SK-N-SH treated with all-trans-retinoic acid at 6 μM for 48 hours (cell line): Measurements from ENCODE around the gene KCNJ1.

Experiments
- ATAC-seq: fragments of 200-7000 bp; cut with Tn5 transposase; 3 replicates; pipeline ENCODE4 v1.9.1; 2020; ENCODE audit warnings: mild to moderate bottlenecking, moderate library complexity
- ARNTL ChIP-seq: fragments of 450-650 bp; formaldehyde crosslinking; IDR thresholded peaks from 2 replicates; pipeline ENCODE4 v1.5.0; 2020; ENCODE audit warnings: low read depth, mild to moderate bottlenecking, moderate library complexity, borderline replicate concordance
- BACH2 ChIP-seq: fragments of 250-450 bp; sonication (Bioruptor Pico); IDR thresholded peaks from 2 replicates; pipeline ENCODE4 v1.9.0; 2021; ENCODE audit warnings: mild to moderate bottlenecking, borderline replicate concordance
- CREB5 ChIP-seq: fragments of 250-450 bp; sonication (Bioruptor Pico); IDR thresholded peaks from 2 replicates; pipeline ENCODE4 v1.5.1; 2020; ENCODE audit warnings: low read depth, mild to moderate bottlenecking, moderate library complexity
- CSDC2 ChIP-seq: fragments of 250-450 bp; sonication (Bioruptor Pico); IDR thresholded peaks from 2 replicates; pipeline ENCODE4 v1.5.0; 2020; ENCODE audit warnings: mild to moderate bottlenecking, moderate library complexity
- CSRNP3 ChIP-seq: fragments of 250-450 bp; sonication (Bioruptor Pico); IDR thresholded peaks from 2 replicates; pipeline ENCODE4 v1.5.1; 2021; ENCODE audit warnings: mild to moderate bottlenecking, moderate library complexity
- ESRRG ChIP-seq: fragments of 250-450 bp; sonication (Bioruptor Pico); IDR thresholded peaks from 2 replicates; pipeline ENCODE4 v1.6.1; 2021; ENCODE audit warnings: mild to moderate bottlenecking
- GLIS3 ChIP-seq: fragments of 250-450 bp; sonication (Bioruptor Pico); IDR thresholded peaks from 2 replicates; pipeline ENCODE4 v1.5.0; 2020; ENCODE audit warnings: mild to moderate bottlenecking, moderate library complexity
- ISL1 ChIP-seq: fragments of 250-450 bp; sonication (Bioruptor Pico); IDR thresholded peaks from 2 replicates; pipeline ENCODE4 v2.1.2; 2022; ENCODE audit warnings: mild to moderate bottlenecking, moderate library complexity
- OSR1 ChIP-seq: fragments of 250-450 bp; sonication (Bioruptor Pico); IDR thresholded peaks from 2 replicates; pipeline ENCODE4 v1.8.0; 2022; ENCODE audit warnings: moderate library complexity, mild to moderate bottlenecking, inconsistent platforms
- PATZ1 ChIP-seq: fragments of 250-450 bp; sonication (Bioruptor Pico); IDR thresholded peaks from 2 replicates; pipeline ENCODE4 v1.8.0; 2020; ENCODE audit warnings: mild to moderate bottlenecking, moderate library complexity, borderline replicate concordance
- POU6F1 ChIP-seq: fragments of 250-450 bp; sonication (Bioruptor Pico); IDR thresholded peaks from 2 replicates; pipeline ENCODE4 v1.8.0; 2021; ENCODE audit warnings: low read depth, mild to moderate bottlenecking, moderate library complexity, borderline replicate concordance
- PPARA ChIP-seq: fragments of 250-450 bp; sonication (Bioruptor Pico); IDR thresholded peaks from 2 replicates; pipeline ENCODE4 v1.5.0; 2020; ENCODE audit warnings: mild to moderate bottlenecking, borderline replicate concordance
- RARB ChIP-seq: fragments of 250-450 bp; sonication (Bioruptor Pico); IDR thresholded peaks from 2 replicates; pipeline ENCODE4 v1.8.0; 2021; ENCODE audit warnings: mild to moderate bottlenecking, moderate library complexity
- SNAI2 ChIP-seq: fragments of 250-450 bp; sonication (Bioruptor Pico); IDR thresholded peaks from 2 replicates; pipeline ENCODE4 v1.5.0; 2020; ENCODE audit warnings: mild to moderate bottlenecking, moderate library complexity
- TCF4 ChIP-seq: fragments of 250-450 bp; sonication (Bioruptor Pico); IDR thresholded peaks from 2 replicates; pipeline ENCODE4 v1.8.0; 2021; ENCODE audit warnings: mild to moderate bottlenecking, moderate library complexity, borderline replicate concordance
- TOX ChIP-seq: fragments of 250-450 bp; sonication (Bioruptor Pico); IDR thresholded peaks from 2 replicates; pipeline ENCODE4 v1.8.0; 2021; ENCODE audit warnings: mild to moderate bottlenecking, moderate library complexity, borderline replicate concordance
- TSHZ2 ChIP-seq: fragments of 250-450 bp; sonication (Bioruptor Pico); IDR thresholded peaks from 2 replicates; pipeline ENCODE4 v1.5.0; 2020; ENCODE audit warnings: mild to moderate bottlenecking, moderate library complexity
- ZC3H10 ChIP-seq: fragments of 250-450 bp; sonication (Bioruptor Pico); IDR thresholded peaks from 2 replicates; pipeline ENCODE4 v1.5.1; 2021; ENCODE audit warnings: mild to moderate bottlenecking, moderate library complexity
- ZFP3 ChIP-seq: fragments of 250-450 bp; sonication (Bioruptor Pico); IDR thresholded peaks from 2 replicates; pipeline ENCODE4 v1.5.0; 2020; ENCODE audit warnings: mild to moderate bottlenecking, moderate library complexity
- ZFP30 ChIP-seq: fragments of 450-650 bp; formaldehyde crosslinking; IDR thresholded peaks from 2 replicates; pipeline ENCODE4 v1.5.0; 2022; ENCODE audit warnings: mild to moderate bottlenecking, moderate library complexity
- ZNF565 ChIP-seq: fragments of 450-650 bp; formaldehyde crosslinking; conservative IDR thresholded peaks from 2 replicates; pipeline ENCODE4 v1.5.0; 2020; ENCODE audit warnings: low read depth, mild to moderate bottlenecking, moderate library complexity
- ZNF70 ChIP-seq: fragments of 450-650 bp; formaldehyde crosslinking; IDR thresholded peaks from 2 replicates; pipeline ENCODE4 v1.5.0; 2020; ENCODE audit warnings: mild to moderate bottlenecking, moderate library complexity
- ZNF8 ChIP-seq: fragments of 450-650 bp; formaldehyde crosslinking; IDR thresholded peaks from 2 replicates; pipeline ENCODE4 v1.5.0; 2020; ENCODE audit warnings: mild to moderate bottlenecking, moderate library complexity

Gene KCNJ1

GRCh38 chr11:128828350-128828749 lies 38.7 kb downstream of the KCNJ1 start (continued):
- TF ChIP-seq ARNTL (CRISPR knock-in tag): no peak
- TF ChIP-seq ISL1 (CRISPR knock-in tag): no peak
- no peak for TF ChIP-seq POU6F1 (CRISPR knock-in tag)
- no peak for TF ChIP-seq TOX (CRISPR knock-in tag)
- TF ChIP-seq ZFP30 (CRISPR knock-in tag): no peak
- no peak for TF ChIP-seq ZFP3 (CRISPR knock-in tag)
- no peak for TF ChIP-seq OSR1
- TF ChIP-seq ZNF8 (CRISPR knock-in tag): no peak

- no peak for ATAC-seq
- TF ChIP-seq ISL1 (CRISPR knock-in tag) (no peak), ZFP30 (CRISPR knock-in tag) (no peak), OSR1 (no peak), PATZ1 (CRISPR knock-in tag) (no peak), RARB (CRISPR knock-in tag) (no peak), ZFP3 (CRISPR knock-in tag) (no peak), CSDC2 (CRISPR knock-in tag) (no peak)
Measured at GRCh38 chr11:128827191-128827893, 39.8 kb downstream of the KCNJ1 start.

- TF ChIP-seq OSR1: no peak
- no peak for TF ChIP-seq ZNF70 (CRISPR knock-in tag)
- TF ChIP-seq ARNTL (CRISPR knock-in tag): no peak
- TF ChIP-seq GLIS3 (CRISPR knock-in tag): no peak
- no peak for TF ChIP-seq CSDC2 (CRISPR knock-in tag)
- no peak for TF ChIP-seq ZFP30 (CRISPR knock-in tag)
- TF ChIP-seq POU6F1 (CRISPR knock-in tag): no peak
- no peak for TF ChIP-seq SNAI2
- TF ChIP-seq CSRNP3 (CRISPR knock-in tag): no peak
- TF ChIP-seq ISL1 (CRISPR knock-in tag): no peak
- no peak for TF ChIP-seq ESRRG (CRISPR knock-in tag)
- TF ChIP-seq PPARA (CRISPR knock-in tag): no peak
- TF ChIP-seq ZNF565 (CRISPR knock-in tag): no peak
- TF ChIP-seq CREB5: no peak
- TF ChIP-seq TSHZ2 (CRISPR knock-in tag): no peak
- TF ChIP-seq ZFP3 (CRISPR knock-in tag): no peak
- TF ChIP-seq ZC3H10: no peak
- no peak for TF ChIP-seq TCF4 (CRISPR knock-in tag)
- TF ChIP-seq BACH2 (CRISPR knock-in tag): no peak
- ATAC-seq: no peak
Measured at GRCh38 chr11:128825050-128825784, 41.9 kb downstream of the KCNJ1 start.
